Activated CD4-positive, alpha-beta T cell treated with anti-CD3 and anti-CD28 coated beads, Interleukin-2, Interleukin-6, amounts not matched to agents 100 ng/mL and 50 ng/mL, durations not matched to agents 16 hours and 8 hours (primary cell): ENCODE results near the gene SESTD1.
"Not testable (repeated sequence)": the region's sequence is repeated elsewhere in the genome, so short reads cannot be mapped to it uniquely, and the experiment has no call there.

ENCODE experiments used
- DNase-seq: peaks from one replicate; pipeline ENCODE4 v3.0.0-alpha.2; 2020

SESTD1 gene

DNA sequence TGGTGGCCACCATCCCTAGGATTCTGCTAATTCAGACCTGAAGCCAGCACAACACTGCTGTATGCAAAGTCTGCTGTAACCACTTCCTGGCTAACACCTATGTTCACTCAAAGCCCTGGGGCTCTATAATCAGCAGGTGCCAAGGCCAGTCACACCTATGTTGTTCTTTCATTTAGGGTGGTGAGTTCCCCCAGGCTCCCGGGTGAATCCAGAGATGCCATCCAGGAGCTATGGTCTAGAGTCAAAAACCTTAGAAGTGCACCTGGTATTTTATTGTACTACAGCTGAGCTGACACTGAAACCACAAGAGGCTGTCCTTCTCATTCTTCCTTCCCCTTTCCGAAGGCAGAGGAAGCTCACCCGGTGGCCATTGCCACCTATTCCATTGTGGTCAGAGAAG lies 168.5 kb downstream of the SESTD1 start:
- peak; percentile 11 for DNase-seq

- DNase-seq: not testable (repeated sequence)
Measured at GRCh38 chr2:179092912-179093311, 171.7 kb downstream of the SESTD1 start.

DNA sequence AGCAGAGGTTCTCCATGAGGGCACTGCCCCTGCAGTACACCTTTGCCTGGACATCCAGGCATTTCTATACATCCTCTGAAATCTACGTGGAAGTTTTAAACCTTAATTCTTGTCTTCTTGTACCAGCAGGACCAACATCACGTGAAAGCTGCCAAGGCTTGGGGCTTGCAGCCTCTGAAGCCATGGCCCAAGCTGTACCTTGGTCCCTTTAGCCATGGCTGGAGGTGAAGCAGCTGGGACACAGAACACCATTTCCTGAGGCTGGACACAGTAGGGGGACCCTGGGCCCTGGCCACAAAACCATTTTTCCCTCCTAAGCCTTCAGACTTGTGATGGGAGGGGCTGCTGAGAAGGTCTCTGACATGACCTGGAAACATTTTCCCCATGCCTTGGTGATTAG lies 181.9 kb downstream of the SESTD1 start:
- DNase-seq: no peak

DNA sequence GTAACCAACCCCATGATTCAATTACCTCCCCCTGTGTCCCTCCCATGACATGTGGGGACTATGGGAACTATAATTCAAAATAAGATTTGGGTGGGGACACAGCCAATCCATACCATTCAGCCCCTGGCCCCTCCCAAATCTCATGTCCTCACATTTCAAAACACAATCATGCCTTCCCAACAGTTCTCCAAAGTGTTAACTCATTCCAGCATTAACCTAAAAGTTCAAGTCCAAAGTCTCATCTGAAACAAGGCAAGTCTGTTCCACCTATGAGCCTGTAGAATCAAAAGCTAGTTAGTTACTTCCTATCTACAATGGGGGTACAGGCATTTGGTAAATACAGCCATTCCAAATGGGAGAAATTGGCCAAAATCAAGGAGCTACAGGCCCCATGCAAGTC lies 182.7 kb downstream of the SESTD1 start:
- no peak for DNase-seq

- DNase-seq: no peak
Measured at GRCh38 chr2:179072527-179072926, 192.1 kb downstream of the SESTD1 start.

DNA sequence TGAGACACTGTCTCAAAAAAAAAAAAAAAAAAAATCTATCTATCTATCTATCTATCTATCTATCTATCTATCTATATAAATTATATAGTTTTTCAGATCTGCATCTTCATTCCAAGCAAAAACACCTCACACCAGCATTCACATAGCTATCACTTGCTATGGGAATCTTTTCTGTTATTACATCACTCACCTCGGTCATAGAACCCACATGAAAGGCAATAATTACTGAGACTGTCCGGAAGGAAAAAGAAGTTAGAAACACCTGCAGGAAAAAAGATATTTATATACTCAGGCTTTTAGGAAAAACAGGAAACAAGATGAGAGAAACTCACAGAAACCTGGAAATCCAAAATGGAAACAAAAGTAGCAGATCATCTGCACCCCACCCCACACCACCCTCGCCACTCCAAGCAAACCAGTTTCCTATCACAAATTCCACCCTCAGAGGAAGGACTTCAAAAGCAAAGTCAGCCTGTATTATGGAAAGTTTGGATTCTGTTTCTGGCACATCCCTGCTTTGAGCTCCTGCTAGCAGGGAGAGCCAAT lies 192.7 kb downstream of the SESTD1 start:
- no peak for DNase-seq

DNA sequence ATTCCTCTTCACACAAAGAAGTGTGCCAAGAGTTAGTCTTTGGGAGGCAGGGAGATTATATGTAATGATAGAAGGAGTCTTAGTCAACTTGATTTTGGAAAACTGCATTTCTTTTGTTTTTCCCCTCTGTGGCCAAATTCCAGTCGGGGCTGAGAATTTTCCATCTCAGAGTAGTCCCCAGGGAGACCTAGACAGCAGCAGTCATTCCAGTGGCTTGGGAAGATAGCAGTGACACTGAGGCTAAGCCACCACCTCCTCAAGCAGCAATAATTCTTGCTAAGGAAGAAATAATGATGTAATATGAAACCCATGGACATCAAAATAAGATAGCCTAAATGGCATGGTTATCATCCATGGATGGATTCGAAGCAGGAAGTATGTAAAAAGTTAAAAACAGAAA lies 193.7 kb downstream of the SESTD1 start:
- DNase-seq: no peak

- DNase-seq: no peak
Measured at GRCh38 chr2:179069685-179070084, 194.9 kb downstream of the SESTD1 start.

DNA sequence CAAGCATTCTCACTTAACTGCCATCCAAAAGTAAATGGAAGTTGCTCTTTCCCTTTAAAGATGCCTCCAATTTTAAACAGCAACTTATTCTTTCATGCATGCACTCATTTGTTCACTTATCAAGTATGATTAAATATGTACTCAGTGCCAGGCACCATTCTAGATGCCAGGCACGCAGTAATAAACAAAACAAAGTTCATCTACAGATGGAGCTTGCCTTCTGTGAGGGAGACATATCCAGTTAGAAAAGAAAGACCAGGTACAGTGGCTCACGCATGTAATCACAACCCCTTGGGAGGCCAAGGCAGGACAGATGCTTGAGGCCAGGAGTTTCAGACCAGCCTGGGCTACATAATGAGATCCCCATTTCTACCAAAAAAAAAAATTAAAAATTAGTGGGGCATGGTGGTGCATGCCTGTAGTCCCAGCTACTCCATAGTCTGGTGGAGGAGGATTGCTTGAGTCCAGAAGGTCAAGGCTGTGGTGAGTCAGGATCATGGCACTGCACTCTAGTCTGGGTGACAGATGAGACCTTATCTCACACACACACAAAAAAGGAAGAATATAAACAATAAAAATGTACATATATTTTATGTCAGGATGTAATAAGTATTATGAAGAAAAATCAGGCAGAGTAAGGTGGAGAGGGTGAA lies 195.5 kb downstream of the SESTD1 start:
- DNase-seq: no peak

DNA sequence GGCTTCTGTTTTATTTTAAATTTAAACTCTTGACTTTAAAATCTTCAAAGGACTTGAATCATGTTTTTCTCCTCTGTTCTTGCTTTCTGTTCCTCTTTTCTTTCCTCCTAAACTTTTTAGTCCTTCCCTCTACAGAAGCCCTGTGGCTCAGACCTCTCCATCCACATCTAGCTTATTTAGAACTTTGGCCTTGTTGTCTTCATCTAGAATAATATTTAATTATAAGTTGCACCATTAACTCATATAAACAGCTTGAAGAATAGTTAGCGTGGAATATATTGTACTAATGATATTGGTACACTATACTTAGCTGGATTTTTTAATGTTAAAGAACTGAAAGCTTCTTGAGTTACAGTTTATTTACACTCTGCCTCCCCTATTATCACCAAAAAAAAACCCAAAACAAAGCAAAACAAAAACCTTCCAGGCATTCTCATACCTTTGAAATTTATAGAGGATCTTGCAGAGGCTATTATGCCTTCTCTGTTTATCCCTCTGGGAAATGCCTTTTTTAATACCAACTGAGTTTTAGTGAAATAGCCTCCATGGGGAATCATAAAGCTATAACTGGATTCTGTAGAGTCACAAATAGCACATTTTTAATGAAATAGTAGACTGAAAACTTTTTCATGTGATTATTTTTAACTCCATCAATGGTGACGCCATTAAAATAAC lies 205.5 kb downstream of the SESTD1 start:
- DNase-seq: no peak

DNA sequence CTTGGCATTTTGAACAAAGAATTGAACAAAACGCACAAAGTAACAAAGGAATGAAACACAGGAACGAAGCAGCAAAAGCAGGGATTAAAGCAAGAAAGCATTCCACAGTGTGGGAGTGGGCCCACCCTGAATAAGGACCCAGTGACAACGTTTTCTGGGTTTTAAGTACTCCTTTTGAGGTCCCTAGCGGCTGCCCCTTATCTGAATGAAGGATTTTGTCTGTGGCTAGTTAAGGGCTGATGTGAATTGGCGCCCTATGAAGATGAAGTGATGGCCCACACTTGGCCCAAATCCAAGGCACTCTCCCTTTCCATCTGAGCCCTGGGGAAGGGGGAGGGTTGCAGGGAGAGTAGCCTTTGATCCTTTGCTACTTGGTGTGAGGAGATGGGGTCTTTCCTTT lies 206.9 kb downstream of the SESTD1 start:
- no peak for DNase-seq

- not testable (repeated sequence) for DNase-seq
Measured at GRCh38 chr2:179053568-179053967, 211.1 kb downstream of the SESTD1 start.
